DOHH2 (cell line): ENCODE data around the gene CSN3.

Experiments used
- EZH2phosphoT487 ChIP-seq: fragments of 200-600 bp; sonication (generic); IDR thresholded peaks from 2 replicates; pipeline ENCODE4 v1.6.1; 2017; ENCODE audit warnings: borderline replicate concordance, mild to moderate bottlenecking, antibody characterized with exemption, low read length, moderate library complexity, mixed read lengths
- TF ChIP-seq, protein P1 (sequence below): fragments of 200-600 bp; sonication (generic); IDR thresholded peaks from one replicate; pipeline ENCODE4 v1.5.1; 2014; ENCODE audit warnings: antibody characterized with exemption, mild to moderate bottlenecking, low read depth, low read length; ENCODE audit not compliant: poor library complexity, severe bottlenecking

DNA sequence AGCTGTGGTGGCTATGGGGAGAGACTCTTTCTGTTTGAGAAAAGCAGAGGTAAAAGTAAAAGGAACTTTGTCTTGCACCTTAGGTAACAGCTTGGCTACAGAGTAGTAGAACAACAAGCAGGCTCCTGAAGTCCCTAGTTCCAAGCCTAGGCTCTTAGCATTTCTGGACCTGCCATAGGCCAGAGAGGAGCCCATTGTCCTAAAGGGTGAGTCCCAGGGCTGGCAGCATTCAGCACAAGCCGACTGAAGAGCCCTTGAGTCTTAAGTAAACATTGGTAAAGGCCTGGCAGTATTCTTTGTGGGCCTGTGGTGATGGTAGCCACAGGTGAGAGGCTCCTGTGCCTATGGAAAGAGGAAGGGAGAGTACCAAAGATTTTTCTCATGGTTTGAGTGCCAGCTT lies 38.2 kb downstream of the CSN3 start:
- TF ChIP-seq, protein P1, sequence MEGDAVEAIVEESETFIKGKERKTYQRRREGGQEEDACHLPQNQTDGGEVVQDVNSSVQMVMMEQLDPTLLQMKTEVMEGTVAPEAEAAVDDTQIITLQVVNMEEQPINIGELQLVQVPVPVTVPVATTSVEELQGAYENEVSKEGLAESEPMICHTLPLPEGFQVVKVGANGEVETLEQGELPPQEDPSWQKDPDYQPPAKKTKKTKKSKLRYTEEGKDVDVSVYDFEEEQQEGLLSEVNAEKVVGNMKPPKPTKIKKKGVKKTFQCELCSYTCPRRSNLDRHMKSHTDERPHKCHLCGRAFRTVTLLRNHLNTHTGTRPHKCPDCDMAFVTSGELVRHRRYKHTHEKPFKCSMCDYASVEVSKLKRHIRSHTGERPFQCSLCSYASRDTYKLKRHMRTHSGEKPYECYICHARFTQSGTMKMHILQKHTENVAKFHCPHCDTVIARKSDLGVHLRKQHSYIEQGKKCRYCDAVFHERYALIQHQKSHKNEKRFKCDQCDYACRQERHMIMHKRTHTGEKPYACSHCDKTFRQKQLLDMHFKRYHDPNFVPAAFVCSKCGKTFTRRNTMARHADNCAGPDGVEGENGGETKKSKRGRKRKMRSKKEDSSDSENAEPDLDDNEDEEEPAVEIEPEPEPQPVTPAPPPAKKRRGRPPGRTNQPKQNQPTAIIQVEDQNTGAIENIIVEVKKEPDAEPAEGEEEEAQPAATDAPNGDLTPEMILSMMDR: no peak
- TF ChIP-seq EZH2phosphoT487: no peak
